ENCODE data around the gene PHLDA3.
A peak's percentile ranks its signal among the peaks of the same experiment; 100 is the strongest.

GRCh38 chr1:201468844-201469644, at the start of gene PHLDA3:
- TF ChIP-seq CTCF (IDR thresholded peaks at IDR 0.05) = no peak
- TF ChIP-seq POLR2A (IDR thresholded peaks at IDR 0.05) = peak in 1 of 4 donors; percentile 13
- no peak for TF ChIP-seq EP300 (IDR thresholded peaks at IDR 0.05)
- TF ChIP-seq POLR2AphosphoS5 (IDR thresholded peaks at IDR 0.05) = peak; percentile 34 to 89 (median 77)
